ENCODE results near the gene COG5.

GRCh38 chr7:107268594-107268993 is 295.1 kb downstream of the COG5 start:
- TF ChIP-seq MTA3 (IDR thresholded peaks at IDR 0.05; ENCODE audit: borderline replicate concordance, low read length) (no peak), PRDM15 (CRISPR knock-in tag; IDR thresholded peaks at IDR 0.05) (no peak), EZH2 (IDR thresholded peaks at IDR 0.05; ENCODE audit: borderline replicate concordance, control insufficient read depth, low read depth, low read length) (no peak), NKRF (conservative IDR thresholded peaks at IDR 0.05) (no peak), RAD21 (IDR thresholded peaks at IDR 0.05; ENCODE audit: insufficient read depth, low read depth, low read length) (no peak), GABPA (IDR thresholded peaks at IDR 0.05; ENCODE audit: low read depth) (no peak), MXI1 (IDR thresholded peaks at IDR 0.05; ENCODE audit: low read depth, low read length) (no peak), POLR2AphosphoS5 (IDR thresholded peaks at IDR 0.05; ENCODE audit: low read length) (no peak)
